ENCODE results near the gene PBX1.

Gene PBX1

DNA sequence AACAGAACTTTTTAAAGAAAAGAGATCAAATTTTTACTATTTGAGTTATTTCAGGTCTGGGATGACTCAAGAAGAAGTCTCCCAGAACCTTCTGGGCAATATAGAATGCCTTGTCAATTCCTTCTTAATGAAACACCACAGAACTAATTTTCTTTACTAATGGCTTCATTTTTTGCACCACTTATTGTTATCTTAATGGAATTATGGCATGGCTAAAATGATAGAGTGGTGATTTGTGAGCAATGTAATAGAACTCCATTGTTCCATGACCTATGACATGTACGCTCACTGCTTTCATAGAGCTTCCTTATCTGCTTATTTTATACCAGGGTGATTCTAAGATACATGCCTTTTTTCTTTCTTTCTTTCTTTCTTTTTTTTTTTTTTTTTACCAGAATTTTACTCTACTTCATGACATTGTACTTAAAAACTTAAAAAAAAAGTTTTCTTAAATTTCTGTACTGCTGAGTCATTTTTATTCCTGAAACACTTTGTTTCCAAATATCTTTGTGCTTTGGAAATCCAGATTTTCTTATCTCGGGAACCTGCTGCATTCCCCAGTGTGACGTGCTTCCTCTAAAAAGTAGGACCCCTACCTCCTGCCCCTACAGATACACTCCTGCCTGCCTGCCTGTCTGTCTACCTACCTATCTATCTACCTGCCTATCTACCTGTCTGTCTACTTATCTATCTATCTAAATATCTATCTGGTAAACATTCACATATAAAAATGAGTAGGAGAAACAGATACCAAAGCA lies 284.9 kb downstream of the PBX1 start:
- no peak for DNase-seq

DNA sequence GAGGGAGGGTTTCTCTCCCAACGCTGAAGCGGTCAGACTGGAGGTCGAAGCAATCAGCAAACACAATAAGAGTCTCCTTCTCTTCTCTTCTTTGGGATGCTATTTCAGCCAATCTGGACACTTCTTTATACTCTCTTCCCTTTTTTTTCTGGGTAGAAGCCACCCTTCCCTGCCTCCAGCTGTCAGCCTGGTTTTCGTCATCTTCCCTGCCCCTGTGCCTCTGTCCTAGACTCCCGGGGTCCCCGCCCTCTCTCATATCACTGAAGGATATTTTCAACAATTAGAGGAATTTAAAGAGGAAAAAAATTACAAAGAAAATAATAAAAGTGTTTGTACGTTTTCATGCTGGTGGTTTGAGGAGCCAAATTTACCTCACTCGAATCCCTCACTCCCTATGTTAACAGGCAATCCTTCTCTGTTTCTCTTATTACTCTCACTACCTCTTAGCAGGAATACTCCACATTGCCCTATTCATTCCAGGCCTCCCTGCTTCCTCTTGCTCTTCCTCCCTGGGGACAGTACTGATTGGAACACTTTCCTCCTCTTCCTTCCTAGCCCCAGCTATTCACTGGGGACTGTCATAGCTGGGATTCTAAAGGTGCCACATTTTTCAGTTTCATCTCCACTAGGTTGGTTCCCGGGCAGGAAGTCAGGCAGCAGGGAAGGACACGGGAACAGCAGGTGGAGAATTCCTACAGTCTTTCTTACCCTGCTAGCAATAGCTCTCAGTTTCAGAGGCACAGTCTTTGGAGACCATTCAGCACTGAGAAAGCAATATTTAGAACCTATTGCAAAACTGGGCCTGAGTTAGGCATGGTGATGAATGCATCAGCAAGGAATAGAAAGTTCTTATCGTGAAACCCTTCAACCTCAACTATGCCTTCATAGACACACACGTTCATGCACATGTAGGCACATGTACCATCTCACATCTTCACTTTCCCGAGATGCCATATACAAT lies 288.0 kb downstream of the PBX1 start:
- no peak for DNase-seq

DNA sequence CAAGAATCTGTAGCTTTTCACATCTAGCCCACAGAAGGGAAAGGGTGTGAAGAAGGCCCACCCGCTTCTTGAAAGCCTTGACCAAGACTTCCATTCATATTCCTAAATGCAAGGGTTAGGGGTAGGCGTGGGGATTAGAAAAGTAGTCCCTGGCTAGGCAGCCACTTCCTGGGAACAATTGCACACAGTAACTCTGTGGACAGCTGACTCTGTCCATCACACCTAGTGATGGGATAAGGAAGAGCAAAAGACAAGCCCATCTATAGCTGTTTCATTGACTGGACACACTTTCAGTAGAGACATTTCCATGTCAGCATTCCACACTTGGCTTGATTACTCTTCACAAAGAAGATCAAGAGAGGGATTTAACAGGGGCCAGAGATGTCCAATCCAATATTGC lies 294.2 kb downstream of the PBX1 start:
- DNase-seq: no peak

DNA sequence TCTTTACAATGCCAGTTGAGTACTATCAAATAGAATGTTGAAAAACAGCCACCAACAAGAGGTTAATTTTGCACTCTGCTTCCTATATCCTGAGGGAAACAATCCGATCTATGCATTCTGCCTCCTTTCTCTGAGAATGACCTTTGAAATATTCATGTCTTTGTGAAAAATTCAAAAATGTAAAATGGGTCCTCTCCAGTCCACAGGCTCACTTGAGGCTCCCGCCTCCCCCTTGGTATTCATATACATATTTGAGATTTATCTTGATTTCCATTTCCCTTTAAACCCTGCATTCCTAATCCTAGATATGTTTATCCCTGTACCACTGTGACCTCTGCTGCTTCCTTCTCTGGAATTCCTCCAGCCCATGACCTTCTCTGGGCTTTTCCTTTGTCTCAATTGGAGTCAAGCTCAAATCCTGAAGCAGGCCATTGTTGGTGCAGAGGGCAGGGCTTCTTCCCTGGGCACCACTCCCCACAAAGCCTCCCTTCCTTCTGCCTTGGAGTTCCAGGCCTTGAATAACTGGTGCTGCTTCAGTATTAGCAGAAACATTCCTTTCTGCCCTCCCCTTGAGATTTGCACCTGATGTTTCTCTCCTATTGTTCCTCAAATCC lies 296.8 kb downstream of the PBX1 start:
- no peak for DNase-seq

DNA sequence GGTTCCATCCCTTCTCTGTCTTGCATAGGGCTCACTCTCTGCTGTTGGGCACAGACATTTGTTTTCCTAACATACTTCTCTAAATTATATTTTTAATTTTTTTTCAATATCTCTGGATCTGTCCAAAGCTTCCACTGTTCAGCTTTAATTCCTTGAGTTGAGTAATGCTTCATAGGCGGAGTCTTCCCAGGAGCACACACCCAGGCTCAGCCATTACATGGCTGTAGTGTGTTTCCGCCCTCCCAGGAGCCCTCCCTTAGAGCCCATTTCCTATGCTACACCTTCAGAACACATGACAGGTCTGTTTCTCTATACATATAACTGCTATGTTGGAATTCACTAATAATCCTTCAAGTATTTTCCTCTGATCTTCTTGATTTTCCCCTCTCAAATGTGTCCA lies 297.4 kb downstream of the PBX1 start:
- DNase-seq: no peak

DNA sequence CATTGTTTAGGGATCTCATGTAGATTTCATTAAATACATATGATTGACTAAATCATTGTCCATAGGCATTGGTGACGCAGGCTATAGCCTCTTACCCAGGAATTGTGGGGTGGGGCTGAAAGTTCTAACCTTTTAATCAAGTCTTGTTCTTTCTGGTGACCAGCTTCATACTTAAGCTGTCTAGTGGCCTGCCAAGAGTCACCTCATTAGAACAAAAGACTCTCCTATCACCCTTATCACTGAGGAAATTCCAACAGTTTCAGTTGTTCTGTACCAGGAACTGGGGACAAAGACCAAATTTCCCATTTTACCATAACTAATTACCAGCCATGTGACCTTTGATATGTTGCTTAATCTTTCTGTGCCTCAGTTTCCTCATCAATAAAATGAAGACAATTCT lies 298.5 kb downstream of the PBX1 start:
- DNase-seq: no peak

DNA sequence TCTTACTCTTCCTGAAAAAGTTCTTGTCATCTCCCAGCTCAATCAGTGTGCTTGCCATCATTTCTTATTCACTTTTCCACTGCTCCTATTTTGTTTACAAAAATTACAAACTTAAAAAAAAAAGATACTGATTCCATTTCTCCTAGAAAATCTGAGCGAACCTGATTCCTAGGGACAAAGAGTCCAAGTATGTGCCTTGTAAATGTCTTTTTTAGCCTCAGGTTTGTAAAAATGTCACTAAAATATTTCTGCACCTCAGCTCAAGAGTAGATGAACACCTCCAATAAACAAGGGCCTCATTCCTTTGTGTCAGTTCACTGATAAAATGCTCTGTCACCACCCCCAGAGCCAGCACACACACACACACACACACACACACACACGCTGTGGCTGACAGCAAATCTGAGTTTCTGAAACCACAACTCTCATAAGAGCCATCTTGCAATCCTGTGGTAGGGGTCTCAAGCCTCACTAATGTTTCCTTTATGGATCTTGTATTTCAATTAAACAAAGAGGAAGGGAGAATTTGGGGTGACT lies 299.2 kb downstream of the PBX1 start:
- no peak for DNase-seq

DNA sequence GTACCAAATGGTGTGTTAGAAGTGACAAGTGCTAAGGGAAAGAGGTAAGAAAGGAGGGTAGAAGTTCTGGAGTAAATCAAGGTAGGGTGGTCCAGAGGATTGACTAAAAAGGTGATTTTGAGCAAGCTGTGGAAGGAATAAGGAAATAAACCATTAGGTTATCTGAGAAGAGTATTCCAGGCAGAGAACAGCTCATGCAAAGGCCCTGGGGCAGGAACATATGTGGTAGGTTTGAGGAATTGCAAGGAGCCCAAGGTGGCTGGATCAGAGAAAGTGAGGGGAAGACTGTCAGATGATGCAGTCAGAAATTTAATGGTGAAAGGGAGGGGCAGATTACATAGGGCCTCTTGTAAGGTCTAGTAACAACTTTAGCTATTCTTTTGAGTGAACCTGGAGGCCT lies 302.6 kb downstream of the PBX1 start:
- no peak for DNase-seq

DNA sequence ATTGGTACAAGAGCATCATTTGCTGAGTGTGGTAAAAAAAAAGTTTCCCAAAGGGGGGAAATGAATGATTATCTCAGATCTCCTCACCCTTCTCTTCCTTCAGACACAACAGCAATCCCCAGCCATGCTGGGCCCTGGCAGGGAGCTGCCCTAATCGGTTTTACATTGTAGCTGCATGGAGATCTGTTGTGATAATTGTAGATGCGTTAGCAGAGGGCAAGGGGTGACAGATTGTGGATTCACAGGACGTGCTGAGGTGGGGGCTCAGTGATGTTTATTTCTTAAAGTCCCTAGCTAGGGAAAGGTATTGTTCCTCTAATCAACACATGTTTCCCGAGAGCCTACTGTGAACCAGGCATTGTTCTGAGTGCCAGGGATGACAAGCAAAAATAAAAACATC lies 304.1 kb downstream of the PBX1 start:
- DNase-seq: no peak

DNA sequence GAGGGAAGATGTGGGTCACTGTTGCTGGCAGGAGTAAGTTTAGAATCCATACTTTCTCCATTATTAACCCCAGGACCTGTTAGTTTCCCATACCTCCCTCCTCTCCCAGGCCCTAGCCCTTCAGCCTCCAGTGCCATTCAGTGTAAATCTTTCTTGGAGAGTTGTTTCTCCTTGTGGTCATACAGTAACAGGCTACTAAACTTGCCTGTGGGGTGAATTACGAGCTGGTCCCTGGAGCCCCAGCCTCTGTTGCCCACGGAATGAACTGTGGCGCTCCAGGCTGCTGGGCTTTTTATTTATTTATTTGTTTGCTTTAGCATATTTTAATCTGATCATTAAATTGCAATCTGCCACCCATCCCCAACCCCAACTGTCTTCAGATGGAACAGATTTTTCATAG lies 305.2 kb downstream of the PBX1 start:
- DNase-seq: no peak

DNA sequence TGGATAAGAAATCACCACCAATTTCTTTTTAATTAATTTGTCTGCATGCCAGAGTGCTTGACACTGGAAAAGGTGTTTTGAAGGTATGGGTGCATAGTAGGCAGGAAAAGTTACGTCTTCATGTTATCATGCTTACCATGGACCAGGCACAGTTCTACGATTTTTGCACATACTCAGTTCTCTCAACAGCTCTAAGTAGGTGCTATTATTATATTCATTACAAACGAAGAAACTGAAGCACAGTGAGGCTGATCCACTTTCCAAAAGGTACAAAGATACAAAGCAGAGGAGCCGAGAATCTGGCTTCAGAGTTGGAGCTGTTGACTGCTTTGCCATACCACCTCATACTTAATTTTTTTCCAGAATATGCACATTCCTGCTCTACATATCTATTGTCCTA lies 306.4 kb downstream of the PBX1 start:
- DNase-seq: no peak

DNA sequence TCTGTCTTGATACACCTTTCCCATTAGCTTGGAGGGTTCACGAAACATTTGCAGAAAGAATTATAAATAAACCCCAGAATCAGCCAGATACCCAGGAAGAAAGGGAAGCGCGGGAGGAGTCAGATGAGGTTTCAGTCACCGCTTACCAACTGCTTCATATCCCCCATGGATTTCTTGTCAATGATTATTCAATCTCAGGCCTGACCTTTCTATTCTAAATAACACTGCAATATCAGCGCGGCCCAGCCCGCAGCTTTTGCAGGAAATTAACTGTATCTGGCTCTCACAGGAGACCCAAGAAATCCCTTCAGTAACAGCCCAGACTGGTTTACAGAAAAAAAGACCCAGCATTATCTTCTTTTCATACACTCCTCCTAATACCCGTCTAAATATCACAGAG lies 308.6 kb downstream of the PBX1 start:
- DNase-seq: no peak

DNA sequence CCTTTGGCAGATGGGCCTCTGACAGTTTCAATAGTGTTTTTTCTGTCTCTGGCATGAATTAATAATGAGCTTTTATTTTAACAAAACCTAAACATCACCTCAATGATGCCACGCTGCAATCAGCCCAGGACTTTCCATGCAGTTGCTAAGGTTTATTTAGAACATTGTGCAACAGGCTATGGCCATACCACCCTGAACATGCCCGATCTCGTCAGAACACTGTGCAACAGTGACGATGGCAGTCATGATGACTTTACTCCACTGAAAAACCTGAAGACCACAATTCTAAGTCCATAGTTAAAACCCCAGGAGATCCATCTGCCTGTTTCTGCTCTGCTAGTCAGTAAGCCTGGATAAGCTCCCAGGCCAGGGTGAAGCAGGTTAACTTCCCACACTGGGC lies 310.0 kb downstream of the PBX1 start:
- no peak for DNase-seq

DNA sequence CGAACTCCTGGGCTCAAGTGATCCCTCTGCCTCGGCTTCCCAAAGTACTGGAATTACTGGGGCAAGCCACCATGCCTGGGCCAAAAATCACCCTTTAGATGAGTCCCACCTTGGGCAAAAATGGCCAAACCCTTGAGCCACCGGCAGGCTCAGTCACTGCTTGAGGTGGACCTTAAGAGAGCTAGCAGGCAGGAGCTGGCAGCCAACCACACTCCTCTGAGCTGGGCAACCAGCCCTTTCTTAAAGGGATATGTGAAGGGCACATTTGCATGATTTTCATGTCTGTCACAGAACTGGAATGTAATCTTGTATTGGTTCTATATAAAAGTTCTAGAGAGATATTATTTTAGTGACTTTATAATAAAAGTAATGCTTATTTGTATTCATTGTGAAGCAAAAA lies 316.5 kb downstream of the PBX1 start:
- no peak for DNase-seq

DNA sequence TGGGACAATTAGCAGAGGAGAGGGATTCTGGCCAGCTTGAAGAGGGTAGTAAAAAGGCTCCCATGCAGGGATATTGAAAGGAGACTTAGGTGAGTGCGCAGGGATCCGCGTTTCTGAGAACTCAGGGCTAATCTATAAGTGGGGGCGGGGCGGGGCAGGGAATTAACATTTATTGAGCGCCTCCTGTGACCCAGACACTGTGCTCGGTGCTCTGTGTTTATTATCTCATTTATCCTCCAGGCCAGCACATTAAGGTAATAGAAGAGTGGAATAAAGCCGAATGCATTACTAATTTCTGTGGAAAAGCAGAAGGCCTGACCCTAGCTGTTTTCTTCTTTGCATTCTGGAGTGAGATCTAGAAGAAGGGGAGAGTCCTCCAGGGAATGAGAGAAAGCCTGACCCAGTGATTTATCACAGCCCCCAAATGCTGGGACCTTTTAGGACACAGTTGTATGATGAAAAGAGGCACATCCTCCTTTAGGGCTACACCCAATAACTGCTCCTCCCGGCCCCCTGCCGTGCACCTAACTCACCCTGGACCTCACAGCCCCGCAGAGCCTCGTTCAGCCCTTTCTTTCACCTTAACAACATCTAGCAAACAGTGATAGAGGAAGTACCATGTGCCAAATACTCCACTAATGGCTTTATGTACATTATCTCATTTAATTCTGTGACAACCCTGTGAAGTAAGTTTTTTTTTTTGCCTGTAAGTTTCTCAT lies 317.6 kb downstream of the PBX1 start:
- DNase-seq: no peak

DNA sequence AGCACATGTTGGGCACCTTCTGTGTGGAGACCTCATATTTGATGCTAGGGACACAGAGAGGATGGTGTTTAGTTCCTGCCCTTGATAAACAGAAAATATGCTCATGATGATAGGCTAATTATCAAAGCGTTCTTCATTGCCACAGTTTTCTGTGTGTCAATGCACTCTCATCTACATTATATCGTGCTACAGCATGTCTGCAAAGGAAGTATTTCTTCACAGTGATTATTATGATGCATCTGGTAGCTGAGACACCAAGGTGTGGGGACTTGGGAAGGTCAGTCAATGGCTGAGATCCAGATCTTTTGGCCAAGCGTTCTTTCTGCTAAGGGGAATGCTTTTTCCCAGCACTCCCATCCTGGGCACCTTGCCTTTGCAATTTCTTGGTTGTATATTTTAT lies 321.2 kb downstream of the PBX1 start:
- DNase-seq: no peak

DNA sequence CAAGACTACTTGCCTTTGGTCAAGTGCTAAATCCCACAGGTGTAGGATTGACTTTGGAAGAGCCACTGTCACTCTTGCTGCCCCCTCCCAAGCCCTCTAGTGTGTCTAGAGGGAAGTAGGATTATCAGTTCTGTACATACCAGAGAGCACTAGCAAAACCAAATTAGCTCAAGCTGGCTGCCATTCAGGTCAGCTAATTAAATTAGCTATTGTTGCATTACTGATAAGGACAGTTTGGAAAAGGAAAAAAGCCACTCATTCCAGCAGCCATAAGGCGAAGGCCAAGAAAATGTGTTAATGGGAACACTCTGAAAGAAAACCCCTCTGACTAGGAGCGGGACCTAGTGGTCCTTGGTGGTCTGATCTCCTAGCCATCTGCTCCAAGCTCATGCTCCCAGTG lies 321.7 kb downstream of the PBX1 start:
- DNase-seq: no peak

DNA sequence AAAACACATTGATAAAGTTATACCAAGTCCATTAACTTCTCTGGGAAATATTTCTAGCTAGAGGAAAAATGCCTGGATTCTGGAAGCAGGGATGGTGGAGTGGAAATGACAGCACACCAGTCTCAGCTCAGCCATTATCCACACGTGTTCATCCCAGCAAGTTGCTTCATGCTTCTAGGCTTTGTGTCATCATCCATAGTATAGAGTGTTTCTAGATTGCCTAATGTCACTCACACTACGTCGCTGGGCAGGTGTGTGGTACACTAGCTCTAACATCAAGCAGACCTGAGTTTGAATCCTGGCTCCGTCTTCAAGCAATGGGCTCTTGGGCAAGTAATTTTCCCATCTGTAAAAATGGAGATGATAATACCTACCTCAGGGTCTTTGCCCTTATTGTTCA lies 326.3 kb downstream of the PBX1 start:
- DNase-seq: no peak

DNA sequence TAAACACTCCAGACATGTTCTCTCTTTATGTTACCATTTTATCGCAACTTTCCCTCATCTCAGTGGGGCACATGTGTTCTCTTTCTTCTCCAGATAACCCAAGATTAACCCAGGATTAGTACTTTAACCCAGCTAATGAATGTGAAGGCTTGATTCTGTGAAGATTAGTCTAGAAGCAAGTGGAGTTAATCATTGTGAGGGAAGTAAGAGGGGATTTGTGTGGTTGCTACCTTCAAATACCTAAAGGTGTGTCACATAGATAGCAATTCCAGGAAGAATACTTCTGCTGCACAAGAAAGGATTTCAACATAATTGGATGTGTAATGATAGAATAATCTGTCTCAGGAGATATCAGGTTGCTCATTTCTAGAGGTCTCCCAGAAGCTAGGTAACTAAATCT lies 327.1 kb downstream of the PBX1 start:
- no peak for DNase-seq

DNA sequence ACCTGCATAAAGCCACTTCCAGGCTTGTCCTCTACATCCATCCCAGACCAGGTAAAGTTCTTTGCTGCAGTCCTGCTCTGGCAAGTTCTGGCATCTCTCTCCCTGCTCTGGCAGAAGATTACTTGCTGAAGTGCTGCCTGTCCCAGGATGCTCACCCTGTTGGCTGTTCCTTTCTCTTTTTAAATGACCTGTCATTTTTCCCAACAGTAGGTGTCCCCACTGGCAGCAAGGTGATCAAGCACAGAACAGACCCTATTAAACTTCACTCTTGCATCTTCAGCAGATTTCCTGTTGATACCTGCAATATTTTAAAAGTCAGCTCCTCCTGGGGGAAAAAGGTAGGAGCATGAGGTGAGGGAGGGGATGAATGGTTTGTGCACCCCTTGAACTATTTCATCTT lies 332.6 kb downstream of the PBX1 start:
- DNase-seq: no peak

DNA sequence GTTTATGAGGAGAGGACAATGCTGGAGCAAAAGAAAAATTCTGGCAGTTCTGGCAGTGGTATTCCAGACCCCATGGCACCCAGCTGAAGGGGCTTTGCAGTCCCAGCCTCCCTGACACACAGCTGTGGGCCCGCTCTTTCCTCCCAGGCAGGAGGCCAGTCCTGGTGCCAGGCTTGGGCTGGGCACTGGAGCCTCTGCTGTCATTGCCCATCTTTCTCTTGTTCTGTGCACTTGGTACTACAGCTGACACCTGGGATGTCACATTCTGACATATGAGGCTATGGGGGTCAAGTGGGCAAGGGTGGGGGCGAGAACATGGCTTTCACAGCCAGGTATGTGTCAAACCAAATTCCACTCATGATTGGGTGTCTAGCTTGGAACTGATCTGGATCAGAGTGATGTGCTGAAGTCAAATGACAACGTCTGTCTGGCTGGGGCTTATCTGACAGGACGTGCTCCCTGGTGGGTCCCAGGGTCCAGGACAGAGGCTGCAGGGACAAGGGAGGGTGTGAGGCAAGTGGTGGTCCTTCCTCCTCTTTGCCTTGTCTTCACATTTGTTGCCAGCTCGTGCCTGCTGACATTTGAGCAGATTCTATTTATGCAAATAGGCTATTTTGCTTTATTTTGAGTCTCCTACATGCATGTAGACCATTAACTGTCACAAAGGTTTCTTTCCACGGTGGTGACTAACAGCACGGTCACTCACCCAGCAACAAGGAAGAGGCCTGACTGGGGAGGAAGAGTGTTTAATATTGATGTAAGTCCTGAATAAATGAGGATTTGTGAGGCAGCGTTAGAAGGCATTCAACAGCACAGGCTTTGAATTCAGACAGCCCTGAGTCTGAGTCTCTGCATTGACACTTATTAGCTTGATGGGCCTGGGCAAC lies 336.3 kb downstream of the PBX1 start:
- DNase-seq: no peak

DNA sequence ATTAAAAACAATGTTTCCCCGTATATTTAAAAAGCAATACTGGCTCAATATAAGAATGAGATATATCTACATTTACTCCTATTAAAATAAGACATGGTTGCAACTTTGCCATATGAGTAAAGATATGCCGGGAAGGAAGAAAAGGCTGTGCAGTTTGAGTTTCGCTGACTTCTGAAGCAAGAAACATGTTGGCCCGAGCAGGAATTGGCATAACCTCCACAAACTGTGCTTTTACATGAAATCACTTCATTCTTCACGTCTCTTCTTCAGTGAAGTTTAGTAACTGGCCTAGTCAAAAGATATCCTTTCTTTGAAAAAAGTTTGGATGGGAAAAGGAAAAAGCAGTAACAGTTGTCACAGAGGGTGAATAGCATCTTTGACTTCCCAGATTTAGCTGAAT lies 342.0 kb downstream of the PBX1 start:
- DNase-seq: no peak

All from NCI-H748 treated with DMSO at 0.1 percent for 48 hours (cell line).